Mammary epithelial cell (primary cell): Measurements from ENCODE around the gene BRWD1.

Experiments
- CTCF ChIP-seq, 2 donors: IDR thresholded peaks in 1 of 2; conservative IDR thresholded peaks in 1 of 2; 2 replicates each; pipeline ENCODE4 v1.5.1; 2011 to 2012; ENCODE audit warnings: inconsistent platforms in 2 of 2, low read length in 2 of 2, mild to moderate bottlenecking in 2 of 2, control low read depth in 1 of 2, low read depth in 1 of 2; ENCODE audit not compliant: insufficient read depth in 1 of 2; ENCODE audit errors: extremely low read depth in 1 of 2
- EZH2 ChIP-seq: IDR thresholded peaks from 2 replicates; pipeline ENCODE4 v1.6.1; 2012; ENCODE audit warnings: low read length, inconsistent platforms, borderline replicate concordance

GRCh38 chr21:39330001-39330400 is 16.6 kb upstream of the BRWD1 start:
- TF ChIP-seq CTCF (conservative IDR thresholded peaks at IDR 0.05 in 1 of 2, IDR thresholded peaks at IDR 0.05 in 1 of 2; ENCODE audit: extremely low read depth in 1 of 2, insufficient read depth in 1 of 2, low read depth in 1 of 2, low read length in 2 of 2), result no peak
- TF ChIP-seq EZH2, result no peak
